Stimulated activated naive CD4-positive, alpha-beta T cell (primary cell): ENCODE results near the gene RUVBL1.
A peak's percentile ranks its signal among the peaks of the same experiment; 100 is the strongest.

ENCODE experiments used
- DNase-seq, 6 experiments: peaks; one replicate each; lab custom pipeline; 2025; lab: John Stamatoyannopoulos, UW

Gene RUVBL1

DNA sequence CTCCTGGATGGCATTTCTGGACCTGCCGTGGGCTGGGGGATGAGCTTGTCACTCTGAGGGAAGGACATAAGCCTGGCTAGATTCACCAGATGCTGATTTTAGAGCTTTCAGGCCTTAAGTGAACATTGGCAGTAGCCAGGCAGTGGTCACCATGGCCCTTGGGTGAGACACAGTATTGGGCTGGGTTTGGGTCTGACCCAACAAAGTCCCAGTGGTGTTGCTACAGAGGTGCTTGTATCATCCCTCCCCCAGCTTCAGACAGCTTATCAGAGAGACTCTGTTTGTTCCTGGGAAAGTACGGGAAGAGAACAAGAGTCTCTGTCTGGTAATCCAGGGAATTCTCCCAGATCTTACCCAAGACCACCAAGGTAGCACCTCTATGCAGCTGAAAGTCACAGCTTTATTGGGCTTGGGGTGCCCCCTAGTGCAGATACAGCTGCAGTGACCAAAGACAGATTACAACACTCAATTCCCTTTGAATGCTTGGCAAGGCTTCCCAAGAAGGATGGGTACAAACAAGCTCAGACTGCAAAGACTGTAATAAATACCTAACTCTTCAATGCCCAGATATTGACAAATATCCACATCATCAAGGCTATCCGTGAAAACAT is 9.8 kb upstream of the RUVBL1 start:
- DNase-seq = peak in 4 of 6 experiments; percentile 4 to 24 (median 15)

DNA sequence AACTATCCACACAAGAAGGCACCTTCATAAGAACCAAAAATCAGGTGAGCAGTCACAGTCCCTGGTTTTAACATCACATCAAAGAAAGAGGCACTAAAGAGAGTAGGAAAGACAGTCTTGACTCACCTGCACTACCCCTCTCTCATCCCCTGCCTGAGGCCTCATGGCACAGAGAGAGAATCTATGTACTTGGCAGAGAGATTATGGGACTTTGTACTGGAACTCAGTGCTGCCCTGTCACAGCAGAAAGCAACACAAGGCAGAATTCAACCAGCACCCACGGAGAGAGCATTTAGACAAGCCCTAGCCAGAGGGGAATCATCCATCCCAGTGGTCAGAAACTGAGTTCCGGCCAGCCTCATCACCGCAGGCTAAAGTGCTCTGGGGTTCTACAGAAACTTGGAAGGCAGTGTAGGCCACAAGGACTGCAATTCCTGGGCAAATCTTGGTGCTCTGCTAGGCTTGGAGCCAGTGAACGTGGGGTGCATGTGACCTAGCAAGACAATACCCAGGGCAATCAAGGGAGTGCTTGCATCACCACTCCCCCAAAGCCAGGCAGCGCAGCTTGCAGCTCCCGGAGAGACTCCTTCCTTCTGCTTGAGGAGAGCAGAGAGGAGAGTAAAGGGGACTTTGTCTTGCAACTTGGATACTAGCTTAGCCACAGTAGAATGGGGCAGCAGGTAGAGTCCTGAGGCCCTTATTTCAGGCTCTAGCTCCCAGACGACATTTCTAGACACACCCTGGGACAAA is 8.5 kb upstream of the RUVBL1 start:
- DNase-seq = no peak

DNA sequence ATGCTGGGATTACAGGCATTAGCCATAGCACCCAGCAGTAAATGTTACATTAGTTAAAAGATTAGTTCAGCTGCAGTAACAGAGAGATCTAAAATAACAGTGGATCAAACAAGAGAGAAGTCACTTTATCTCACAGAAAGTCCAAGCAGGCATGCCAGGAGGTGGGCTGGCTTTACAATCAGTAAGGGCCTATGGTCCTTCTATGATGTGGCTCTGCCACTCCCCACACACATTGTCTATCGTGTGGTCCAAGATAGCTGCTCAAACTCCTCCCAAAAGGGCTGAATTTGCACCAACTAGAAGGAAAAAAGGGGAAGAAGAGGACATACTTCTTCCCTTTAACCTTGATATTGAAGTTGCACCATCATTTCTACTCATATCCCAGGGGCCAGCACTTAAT is 4.6 kb upstream of the RUVBL1 start:
- DNase-seq = no peak

DNA sequence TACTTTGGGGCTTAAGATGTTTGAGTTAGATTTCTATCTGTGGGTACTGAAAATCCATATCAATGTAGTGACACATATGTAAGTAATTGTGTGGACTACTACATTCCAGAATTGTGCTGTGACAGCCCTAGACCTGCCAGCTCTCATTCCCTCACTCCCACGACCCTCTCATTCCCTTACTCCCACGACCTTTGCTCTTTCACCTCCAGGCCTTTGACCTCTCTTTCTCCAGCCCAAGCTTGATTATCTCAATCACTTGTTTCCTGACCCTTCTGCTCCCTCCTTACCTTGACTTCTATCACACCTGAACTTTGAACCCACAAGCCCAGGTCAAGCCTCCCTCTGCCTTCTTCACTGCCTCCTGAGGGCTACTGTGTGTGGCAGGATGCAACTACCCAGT is 3.6 kb upstream of the RUVBL1 start:
- no peak for DNase-seq

DNA sequence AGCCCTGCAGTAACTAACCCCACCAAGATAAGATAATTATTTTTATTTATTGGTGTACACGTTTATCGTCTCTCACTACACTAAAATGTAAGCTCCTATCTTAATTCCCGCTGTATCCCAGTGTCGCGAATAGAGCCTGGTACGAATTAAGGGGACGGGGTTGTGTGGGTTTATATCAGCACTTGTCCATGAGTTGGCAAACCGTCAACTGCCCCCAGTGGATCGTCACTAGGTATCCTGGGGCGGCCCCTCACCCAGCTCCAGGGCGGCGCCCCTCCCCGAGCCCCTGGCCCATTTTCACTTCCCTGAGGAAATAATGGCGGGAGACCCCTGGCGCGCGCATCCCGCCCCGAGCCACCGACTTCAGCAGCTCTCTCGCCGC is 465 bp downstream of the RUVBL1 start:
- no peak for DNase-seq

DNA sequence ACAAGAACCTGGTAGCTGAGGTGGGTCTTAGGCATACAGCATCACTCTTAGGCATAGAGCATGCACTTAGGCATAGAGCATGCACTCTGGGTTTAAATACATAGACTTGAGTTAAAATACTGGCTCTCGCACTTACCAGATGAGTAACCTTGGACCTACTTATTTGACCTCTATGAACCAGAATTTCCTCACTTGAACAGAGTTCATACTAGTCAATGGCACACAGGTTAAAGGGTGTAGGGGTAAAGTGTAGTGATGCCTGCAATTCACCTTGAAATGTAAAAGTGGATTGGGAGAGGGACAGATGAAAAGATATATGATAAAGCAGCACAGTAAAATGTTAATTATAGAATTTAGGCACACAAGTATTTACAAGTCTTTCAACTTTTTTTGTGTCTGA is 1.6 kb downstream of the RUVBL1 start:
- no peak for DNase-seq

DNA sequence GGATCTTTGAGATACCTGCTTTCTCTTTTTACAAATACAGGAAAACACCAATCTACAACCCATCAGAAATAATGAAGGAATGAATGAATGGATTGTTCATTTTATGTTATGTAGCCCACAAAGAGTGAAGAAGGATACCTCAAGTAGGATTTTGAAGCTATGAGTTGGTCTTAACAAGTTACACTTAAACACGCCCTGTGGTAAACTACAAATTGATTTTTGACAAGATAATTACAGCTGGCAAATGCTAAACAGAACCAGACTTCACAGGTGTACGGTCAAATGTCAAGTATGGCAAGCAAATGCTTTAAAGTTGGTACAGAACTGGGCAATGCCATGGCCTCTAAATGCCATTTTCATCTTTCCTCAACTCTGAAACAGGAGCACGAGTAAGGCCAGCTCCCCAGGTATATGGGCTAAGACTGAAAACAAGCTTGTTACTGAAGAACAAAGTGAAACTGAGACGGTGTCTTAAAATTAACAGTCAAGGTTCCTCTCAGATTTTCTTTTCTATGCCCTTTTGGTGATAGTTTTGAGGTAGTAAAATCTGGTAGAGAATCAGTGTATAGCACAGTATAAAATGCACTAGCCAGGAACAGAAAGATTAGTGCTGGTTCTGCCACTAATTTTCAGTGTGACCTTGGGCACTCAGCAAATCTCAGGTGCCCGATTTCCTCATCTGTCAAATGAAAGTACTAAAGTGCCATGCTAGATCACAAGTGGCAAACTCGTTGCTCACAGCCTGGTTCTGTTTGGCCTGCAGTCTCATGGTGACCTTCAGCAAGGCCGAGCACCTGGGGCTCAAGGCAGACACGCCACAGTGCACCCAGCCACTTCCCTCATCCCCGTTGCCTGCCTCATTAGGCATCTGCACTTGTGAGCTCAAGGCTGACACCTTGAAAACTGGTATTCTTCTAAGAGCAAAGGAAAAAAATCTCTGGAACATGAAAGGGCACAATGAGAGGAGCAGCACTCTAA is 9.5 kb downstream of the RUVBL1 start:
- no peak for DNase-seq

DNA sequence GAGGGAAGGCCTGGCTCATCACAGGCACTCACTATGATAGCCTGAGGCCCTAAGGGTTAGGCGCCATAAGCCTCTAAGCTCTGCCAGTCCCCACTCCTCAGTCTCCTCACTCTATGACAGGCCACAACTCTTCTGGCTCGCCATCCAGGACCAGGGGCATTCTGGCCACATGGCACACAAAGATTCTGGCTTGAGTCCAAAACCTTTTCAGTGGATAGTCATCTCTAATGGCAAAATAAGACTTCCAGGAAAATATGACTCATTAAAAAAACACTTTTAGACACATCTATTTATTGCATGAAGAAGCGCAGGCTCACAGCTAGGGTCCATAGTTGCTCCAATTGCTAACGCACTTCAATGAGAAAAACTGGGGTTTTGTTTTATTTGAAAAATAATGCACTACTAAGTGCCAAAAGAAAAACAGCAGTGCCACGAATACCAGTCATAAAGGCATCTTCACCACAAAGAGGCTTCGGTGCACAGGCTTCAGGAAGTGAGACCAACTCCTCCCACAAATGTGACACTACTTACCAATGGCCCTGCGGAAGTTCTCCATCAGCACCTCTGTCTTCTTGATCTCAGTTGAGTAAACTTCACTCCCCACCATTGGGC is 11.1 kb downstream of the RUVBL1 start:
- peak in 3 of 6 experiments; percentile 9 to 25 (median 17) for DNase-seq

DNA sequence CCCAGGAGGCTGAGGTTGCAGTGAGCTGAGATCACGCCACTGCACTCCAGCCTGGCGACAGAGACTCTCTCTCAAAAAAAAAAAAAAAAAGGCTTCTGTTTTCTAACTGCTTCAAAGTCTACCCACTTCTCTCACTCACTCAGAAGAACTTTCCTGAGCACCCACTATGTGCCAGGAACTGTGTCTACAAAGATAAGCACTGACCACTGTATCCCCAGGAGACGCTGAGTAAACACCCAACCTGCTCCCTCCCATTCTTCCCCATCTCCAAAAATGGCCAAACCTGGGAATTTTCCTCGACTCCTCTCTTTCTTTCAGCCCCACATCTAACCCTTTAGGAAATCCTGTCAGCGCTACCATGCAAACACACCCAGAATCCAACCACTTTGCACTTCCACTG is 12.5 kb downstream of the RUVBL1 start:
- no peak for DNase-seq

DNA sequence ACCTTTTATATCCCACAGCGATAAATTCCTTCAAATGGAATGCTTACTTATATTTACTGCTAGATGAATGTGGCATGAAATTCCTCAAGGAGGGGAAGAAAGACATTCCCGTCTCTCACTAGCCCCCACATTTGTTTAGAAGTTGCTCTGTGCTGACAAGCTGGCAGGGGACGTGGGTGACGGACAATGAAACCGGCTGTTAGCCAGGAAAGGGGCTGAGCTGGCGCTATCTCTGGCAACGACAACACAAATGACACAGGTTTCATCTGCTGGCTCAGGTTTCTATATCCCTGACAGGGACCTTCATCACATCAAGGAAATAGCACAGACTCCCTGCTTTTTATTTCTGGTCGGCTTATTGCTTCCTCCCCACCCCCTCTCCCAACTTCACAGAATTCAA is 15.8 kb downstream of the RUVBL1 start:
- DNase-seq = no peak

DNA sequence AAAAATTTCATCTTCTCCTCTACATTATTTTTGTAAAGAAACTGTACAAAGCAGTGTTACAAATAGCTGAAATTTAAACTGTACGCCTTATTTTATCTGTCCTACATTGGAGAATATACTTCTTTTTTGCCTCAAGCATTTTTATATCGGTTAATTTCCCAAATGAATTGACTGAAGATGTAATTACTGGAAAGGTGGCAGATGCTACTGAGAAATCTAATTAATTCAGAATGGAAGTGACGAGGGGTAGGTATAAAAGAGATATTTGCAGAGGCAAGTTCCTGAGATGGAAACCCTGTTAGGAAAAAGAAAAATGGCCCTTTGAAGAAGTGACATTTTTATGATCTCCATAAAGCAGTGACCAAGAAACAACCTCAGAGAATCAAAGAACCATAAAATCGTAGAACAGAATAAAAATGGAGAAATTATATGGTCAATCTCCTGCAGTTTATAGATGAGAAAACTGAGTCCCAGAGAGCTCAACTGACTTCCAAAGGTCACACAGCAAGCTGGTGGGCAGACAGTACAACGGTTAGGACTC is 20.4 kb downstream of the RUVBL1 start:
- DNase-seq = no peak

DNA sequence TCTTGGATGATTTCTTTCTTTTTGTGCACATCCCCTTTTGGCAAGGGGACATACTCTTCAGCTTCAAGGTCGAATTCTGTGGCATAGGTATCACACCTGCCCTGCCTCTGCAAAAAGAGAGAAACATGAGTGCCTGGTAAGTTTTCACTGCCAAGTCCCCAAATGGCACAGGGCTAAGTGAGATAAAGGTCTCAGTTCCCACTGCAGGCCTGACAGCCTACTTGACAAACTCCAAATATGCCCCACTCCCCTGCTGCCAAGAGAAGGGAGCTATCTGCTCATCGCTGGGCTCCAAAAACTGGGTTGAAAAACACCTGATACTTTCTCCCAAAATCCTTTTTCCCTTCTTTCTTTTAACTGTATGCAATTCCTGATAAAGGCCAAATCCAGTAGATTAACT is 23.0 kb downstream of the RUVBL1 start:
- no peak for DNase-seq

DNA sequence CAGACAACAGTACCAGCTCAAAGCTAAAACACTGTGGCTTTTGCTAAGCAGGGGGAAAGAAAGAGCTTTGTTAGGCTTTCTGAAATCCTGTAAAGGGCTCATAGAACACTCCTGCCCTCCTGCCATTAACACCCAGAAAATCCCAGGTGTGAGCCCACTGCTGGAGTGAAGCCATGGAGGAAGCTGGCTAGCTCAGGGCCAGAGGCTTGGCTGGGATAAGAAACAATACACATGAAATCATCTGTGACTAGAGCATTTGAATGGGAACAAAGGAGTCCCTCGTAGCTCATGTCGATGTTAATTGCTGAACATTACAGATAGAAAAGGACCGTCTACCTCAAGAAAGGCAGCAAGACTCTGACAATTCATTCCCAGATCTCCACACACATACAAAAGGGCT is 23.5 kb downstream of the RUVBL1 start:
- no peak for DNase-seq

DNA sequence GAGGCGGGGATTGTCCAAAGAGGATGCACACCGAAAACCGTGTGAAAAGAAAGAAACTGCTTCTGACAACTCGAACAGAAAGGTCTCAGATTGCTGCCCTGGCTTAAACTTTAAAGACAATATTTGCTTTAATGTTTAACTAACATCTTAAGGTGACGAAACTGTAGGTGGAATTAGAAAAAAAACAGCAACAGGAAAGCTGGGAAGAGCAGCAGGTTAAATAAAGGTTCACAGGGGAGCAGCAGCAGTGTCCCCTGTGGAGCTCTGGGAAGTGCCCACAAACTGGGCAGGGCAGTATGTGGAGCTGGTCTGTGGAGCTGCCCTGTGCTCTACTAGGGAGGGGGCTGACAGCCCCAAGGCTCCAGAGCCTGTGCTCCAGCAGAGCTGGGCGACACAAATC is 25.4 kb downstream of the RUVBL1 start:
- no peak for DNase-seq

DNA sequence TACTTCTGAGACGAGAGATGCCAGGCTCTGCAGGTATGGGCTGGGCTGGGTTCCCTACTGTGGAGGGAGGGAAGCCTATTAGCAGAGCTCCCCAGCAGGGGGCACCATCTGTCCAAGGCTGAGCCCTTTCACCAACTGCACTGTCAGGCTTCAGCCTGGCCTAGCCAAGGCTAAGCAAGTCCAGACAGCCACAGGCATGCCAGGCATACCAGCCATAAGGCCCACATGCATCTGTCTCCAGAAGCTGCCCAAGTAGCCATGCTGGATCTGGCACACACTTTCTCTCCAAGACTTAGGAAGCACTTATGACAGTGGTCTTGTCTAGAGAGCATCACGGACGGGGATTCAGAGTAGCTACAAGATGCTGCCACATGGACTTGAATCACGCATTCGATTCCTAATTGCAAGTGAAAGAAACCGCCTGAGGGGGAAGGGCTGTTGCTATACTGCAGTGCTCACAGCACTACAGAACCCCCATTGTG is 28.3 kb downstream of the RUVBL1 start:
- DNase-seq = peak; percentile 62 to 81 (median 64)

DNA sequence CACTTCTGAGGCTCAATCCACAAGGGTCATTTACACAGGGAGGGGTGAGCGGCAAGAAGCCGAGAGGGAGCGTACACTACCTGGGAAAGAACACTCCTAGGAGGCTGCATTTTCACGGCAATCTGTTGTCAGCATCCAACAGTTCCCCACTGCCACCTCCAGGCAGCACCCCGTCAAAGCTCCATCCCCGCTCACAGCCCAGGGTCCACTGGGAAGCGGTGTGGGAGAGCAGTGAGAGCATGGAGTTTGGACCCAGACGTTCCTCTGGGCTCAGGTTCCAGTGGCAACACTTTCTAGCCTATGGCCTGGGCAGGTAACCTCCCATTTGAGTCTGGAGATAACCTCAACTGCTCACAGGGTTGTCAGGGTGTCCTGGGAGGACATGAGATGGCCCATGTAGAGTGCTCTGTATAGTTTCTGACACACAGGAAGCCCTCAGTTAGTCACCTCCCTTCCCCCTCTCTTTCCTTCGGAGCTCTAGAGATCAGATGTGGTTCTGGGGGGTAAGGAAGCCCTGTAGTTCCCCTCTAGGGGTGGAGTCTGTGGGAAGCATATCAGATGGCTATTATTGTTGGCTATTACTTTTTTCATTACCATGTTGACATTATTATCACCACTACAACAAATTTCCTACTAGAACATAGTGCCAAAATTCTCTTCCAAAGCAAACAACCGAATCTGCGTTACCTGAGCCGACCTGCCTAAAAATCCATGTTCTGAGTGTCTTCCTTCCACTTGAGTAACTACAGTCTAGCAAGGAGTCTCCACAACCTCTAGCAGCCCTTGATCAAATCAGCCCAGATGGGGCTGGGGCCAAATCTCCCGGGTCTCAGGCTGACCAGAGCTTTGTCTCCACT is 29.1 kb downstream of the RUVBL1 start:
- no peak for DNase-seq

DNA sequence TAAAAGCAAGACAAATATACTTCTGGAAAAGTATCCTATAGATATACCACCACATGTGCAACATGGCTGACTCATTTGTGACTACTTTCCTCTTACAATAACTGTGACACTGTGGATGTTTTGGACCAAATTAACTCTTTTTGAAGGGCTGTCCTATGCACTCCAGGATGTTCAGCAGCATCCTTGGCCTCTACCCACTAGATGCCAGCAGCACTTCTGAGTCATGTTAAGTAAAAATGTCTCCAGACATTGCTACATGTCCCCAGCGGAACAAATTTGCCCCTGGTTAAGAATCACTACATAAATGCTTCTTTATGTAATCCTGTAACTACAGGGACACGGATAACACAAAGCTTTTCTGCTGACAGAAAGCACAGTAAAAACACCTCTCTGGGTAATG is 32.0 kb downstream of the RUVBL1 start:
- no peak for DNase-seq

DNA sequence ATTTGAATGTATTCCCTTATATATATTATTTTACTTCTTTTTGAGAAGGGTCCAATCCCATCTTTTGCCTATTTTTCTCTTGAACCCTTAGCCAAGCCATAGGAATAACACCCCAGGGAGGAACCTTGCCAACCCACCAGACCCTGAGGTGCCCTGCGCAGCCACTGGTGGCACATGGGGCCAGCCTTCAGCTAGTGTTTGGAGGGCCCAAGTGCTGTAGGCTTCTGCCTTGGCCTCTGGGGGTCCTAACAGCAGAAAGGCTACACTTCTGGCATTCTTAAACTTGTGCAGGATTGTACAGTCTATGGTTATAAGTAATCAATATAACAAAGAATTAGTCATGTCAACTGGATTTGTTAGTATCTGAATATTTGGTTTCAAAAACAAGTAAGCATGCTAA is 34.5 kb downstream of the RUVBL1 start:
- DNase-seq = no peak

DNA sequence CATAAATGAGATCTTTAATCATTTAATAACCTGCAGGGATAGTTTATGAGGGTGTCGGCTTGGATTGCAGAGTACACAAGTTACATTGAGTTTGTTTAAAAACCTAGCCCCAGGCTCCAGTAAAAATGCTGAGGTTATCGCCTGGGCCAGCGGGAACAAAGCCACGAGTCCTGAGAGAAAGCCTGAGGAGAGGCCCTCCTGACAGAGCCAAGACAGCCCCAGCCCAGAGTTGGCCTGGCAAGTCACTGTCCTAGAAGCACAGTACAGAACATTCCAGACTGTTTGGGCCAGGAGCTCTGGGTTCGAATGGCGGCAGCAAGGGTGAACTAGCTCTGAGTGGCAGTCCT is 39.0 kb downstream of the RUVBL1 start:
- no peak for DNase-seq

DNA sequence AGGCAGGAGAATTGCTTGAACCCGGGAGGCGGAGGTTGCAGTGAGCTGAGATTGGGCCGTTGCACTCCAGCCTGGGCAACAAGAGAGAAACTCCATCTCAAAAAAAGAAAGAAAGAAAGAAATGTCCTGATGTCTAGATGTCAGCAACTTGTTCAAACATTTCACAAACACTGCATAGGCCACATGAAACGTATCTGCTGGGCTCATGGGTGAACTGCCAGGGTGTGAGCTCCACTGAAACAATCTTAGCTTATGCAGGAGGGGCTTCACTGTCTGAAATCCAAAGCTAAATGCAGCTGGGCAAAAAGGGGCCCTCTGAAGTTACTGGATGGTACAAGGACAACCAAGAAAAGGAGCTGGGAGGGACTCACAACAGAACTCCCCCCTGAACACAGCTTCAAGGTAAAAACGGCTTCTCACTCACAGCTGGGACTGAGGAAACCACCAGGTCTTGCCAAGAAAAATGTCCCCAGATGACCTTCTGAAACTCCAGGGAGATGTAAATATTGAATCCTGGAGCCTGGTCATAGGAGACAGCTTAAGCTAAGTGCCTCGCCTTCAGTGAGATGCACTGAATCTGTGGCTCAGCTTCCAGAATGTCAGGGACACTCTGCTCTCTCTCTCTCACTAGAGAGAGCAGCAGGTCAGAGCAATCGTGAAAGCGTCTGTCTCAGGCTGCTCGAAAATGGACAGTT is 39.5 kb downstream of the RUVBL1 start:
- DNase-seq = no peak
